ENCODE data around the gene SCN4A.
"Not testable (repeated sequence)": the region's sequence is repeated elsewhere in the genome, so short reads cannot be mapped to it uniquely, and the experiment has no call there.

SCN4A gene

DNA sequence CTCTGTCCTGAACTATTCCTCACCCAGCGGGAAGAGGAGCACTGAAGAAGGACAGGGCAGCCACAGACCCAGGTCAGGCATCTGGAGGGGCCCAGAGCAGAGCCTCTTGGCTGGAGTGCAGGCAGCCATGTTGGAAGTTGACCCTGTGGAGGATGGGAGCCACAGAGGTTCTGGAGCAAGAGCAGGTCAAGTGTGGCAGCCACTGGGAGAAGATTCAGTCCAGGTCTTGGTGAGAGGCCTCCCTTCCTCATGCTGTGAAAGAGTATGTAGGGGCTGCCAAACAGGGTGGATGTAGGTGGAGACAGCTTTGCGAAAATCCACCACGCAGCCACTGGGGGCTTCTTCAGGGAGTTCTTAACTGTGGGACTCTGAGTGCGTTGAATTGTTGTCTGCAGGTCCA lies 40.0 kb downstream of the SCN4A start:
- DNase-seq, result no peak

DNA sequence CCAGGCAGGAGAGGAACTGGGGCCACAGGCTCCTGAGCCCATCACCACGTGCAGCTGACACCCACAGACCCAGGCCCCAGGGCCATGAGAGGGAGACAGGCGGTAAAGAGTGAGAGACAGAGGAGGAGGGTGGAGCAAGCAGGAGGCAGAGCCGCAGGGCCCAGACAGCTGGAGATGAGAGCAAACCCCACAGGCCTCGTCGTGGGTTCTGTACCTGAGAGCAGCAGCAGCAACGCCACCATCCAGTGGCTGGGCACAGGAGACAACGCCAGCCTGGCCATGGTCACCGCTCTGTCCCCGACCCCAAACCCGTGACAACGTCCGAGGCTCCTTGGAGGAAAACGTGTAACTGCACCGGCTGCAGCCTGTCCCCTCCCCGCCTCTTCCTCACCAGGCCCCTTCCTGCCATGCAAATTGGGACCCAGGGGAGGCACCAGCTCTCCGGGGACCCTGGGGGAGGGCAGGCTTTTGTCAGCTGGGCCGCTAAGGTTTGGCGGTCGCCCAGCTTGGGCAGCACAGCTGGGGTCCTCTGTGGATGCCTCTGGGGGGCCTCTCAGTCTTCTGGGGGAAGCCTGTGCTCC lies 40.6 kb downstream of the SCN4A start, which contains the start of gene CD79B:
TSS of gene CD79B (minus strand) at position 351 of the 581 bp plus-strand sequence. CDS start at position 281, 70 bp downstream.
- DNase-seq, result no peak

GRCh38 chr17:63930951-63931575 lies 41.7 kb downstream of the SCN4A start:
- peak; percentile 26 for DNase-seq

GRCh38 chr17:63929860-63930766 lies 42.6 kb downstream of the SCN4A start:
- DNase-seq, result no peak

- no peak for DNase-seq
These were observed 43.6 kb downstream of the SCN4A start for GRCh38 chr17:63928966-63929695.

DNA sequence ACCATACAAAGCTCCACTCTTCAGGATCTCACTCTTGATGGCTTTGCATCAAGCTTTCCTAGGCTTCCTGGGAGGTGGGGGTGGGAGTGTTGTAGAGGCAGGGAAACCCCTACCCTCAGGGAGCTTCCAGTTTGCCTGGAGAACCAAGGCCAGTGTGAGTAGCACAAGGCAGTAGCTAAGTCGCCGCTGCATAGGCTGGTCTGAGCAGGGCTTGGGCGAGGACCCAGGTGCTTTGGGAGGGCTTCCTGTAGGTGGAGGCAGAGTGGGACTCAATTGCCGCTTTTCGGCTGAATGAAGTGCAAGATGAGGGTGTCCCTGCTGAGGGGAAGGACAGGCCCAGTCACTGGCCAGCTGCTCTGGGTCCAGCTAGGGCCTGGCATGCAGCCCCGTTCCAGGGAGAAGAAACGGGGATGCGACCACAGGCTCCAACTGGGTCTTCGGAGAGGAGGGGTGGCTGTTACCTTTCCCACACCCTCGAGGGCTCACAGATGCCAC lies 44.5 kb downstream of the SCN4A start:
- no peak for DNase-seq

GRCh38 chr17:63927464-63928171 lies 45.1 kb downstream of the SCN4A start:
- no peak for DNase-seq

DNA sequence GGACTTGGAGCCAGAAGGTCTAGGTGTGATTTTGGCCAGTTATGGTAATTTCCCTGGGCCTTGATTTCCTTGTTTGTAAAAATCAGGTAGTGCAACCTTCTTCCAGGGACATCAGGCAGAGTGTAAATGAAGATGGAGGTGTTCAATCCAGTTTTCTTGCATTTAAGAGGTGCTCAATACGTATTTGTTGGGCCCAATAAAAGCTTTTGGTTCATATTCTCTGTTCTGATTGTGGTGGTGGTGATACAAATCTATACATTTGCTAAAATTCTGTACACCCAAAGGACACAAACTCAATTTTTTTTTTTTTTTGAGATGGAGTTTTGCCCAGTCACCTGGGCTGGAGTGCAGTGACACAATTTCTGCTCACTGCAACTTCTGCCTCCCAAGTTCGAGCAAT lies 46.6 kb downstream of the SCN4A start:
- DNase-seq, result no peak

DNA sequence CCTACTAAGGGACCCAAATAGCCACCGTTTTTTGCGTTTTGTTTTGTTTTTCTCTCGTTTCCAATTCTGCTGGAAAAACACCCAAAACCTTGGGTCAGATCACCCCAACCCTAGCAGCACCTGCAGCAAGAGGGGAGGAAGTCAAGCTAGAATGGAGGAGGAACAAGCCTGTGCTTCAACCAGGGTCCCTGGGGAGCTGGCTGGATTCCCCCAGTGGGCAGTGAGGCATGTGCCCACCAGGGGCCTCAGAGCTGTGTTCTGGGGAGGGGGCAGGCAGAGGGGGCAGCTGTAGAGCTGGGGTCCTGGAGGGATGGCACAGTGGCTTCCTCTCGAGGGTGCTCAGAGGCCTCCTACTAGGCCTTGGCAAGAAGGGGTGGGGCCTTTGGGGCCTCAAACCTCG lies 47.1 kb downstream of the SCN4A start:
- no peak for DNase-seq

DNA sequence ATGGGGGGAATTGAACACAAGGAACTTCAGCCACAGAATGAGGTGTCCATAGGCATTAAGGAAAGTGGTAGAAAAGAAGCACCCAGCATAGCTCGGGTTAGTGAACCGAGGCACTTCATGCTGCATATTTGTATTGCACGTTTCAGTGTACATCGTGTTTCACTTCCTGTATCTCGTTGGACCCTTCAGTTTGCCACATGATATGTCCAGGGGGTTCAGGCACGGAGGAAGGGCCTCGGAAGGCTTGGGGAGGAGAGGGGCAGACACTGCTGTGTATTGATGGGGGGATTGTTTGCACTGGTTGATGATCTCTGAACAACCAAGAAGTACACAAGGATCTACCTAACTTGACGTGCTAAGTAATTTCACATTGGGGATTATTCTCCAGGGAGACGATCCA lies 50.3 kb downstream of the SCN4A start:
- not testable (repeated sequence) for DNase-seq

DNA sequence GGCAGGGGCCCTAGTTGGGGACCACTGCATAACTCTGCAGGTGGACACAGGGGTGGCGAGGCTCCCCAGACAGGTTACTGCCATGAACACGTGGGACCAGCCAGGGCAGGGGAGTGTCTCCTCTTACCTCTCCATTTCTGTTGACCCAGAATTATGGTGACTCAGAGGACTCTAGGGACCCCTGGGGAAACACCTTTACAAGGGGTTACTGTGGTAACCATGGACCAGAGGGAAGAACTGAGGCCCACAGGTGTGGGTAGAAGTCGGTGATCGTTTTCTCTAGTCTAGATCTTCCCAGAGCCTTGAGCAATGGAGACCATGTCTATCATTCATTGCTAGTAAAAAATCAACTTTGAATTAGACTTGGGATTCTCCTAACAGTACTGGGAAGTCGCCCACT lies 51.9 kb downstream of the SCN4A start:
- not testable (repeated sequence) for DNase-seq

- DNase-seq, result not testable (repeated sequence)
These were observed 52.7 kb downstream of the SCN4A start for GRCh38 chr17:63920050-63920449.

DNA sequence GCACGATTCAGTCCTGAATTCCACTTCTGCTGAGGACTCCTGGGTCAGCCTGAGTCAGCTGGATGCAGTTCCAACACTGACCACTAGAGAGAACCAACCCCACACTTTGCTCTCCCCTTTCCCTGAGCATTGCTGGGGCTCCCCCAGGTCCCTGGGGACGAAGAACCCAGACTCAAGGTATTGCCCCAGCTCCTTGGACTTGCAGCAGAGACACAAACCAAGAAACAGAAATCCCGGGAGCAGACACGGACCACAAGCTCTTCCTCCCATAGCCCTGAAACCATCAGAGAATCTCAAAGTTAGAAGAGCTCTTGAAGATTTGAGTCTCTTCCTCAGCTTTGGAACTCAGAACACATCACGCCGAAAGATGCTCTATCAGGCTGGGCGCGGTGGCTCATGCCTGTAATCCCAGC lies 53.4 kb downstream of the SCN4A start:
- peak; percentile 75 for DNase-seq

- DNase-seq, result not testable (repeated sequence)
These were observed 53.9 kb downstream of the SCN4A start, which contains the start of gene GH1 for GRCh38 chr17:63918789-63919305. TSS of gene GH1 (minus strand) at chr17:63918839. CDS start at chr17:63918776, 63 bp downstream.

DNA sequence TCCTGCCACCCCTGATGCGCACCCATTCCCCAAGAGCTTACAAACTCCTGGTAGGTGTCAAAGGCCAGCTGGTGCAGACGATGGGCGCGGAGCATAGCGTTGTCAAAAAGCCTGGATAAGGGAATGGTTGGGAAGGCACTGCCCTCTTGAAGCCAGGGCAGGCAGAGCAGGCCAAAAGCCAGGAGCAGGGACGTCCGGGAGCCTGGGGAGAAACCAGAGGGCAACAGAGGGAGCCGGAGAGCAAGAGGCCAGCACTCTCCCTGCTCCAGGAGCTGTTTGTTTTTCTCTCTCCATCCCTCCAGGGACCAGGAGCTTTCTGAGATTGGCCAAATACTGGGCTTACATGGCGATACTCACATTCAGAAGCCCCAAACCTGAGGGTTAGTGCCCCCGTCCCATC lies 54.4 kb downstream of the SCN4A start:
- DNase-seq, result no peak

DNA sequence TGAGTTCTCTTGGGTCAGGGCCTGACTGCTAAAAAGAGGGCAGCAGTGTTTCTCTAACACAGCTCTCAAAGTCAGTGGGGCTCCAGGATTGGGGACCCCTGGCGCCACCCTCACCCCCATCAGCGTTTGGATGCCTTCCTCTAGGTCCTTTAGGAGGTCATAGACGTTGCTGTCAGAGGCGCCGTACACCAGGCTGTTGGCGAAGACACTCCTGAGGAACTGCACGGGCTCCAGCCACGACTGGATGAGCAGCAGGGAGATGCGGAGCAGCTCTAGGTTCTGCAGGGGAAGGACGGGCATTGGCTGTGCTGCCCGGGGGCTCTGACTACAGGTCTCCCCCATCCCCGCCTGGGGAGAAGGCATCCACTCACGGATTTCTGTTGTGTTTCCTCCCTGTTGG lies 55.1 kb downstream of the SCN4A start:
- DNase-seq, result no peak

GRCh38 chr17:63917206-63917605 lies 55.5 kb downstream of the SCN4A start:
- DNase-seq, result not testable (repeated sequence)

GRCh38 chr17:63916566-63917185 lies 56.0 kb downstream of the SCN4A start:
- DNase-seq, result no peak

DNA sequence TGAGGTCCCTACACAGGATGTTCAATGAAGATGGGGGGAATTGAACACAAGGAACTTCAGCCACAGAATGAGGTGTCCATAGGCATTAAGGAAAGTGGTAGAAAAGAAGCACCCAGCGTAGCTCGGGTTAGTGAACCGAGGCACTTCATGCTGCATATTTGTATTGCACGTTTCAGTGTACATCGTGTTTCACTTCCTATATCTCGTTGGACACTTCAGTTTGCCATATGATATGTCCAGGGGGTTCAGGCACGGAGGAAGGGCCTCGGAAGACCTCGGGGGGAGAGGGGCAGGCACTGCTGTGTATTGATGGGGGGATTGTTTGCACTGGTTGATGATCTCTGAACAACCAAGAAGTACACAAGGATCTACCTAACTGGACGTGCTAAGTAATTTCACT lies 57.0 kb downstream of the SCN4A start:
- peak; percentile 26 for DNase-seq

- DNase-seq, result no peak
These were observed 58.2 kb downstream of the SCN4A start for GRCh38 chr17:63914471-63914870.

DNA sequence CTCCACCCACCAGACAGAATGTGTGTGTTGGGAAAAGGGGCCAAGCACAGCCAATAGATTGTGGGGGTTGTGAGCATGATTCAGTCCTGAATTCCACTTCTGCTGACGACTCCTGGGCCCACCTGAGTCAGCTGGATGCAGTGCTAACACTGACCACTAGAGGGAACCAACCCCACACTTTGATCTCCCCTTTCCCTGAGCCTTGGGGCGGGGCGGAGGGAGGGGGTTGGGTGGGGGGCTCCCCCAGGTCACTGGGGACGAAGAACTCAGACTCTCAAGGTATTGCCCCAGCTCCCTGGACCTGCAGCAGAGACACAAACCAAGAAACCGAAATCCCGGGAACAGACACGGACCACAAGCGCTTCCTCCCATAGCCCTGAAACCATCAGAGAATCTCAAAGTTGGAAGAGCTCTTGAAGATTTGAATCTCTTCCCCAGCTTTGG lies 61.0 kb downstream of the SCN4A start:
- peak; percentile 56 for DNase-seq

All from RPMI8226 (cell line).